Stimulated activated CD8-positive, alpha-beta memory T cell treated with anti-CD3 and anti-CD28 coated beads, Interleukin-4, amount 100 ng/mL, for 4 hours (primary cell): ENCODE measurements around the gene AOAH.
"Not testable (repeated sequence)": the region's sequence is repeated elsewhere in the genome, so short reads cannot be mapped to it uniquely, and the experiment has no call there.

Experiments used
- DNase-seq, 2 donors: peaks; one replicate each; pipeline ENCODE4 v3.0.0-alpha.2; 2020; ENCODE audit warnings: low read depth in 2 of 2, low spot score in 1 of 2

The AOAH gene

GRCh38 chr7:36658335-36659171 lies 65.7 kb downstream of the AOAH start:
- DNase-seq = no peak

GRCh38 chr7:36657036-36657660 lies 67.1 kb downstream of the AOAH start:
- DNase-seq = no peak

- DNase-seq = no peak
Observed at GRCh38 chr7:36654436-36654835, 69.9 kb downstream of the AOAH start.

- no peak for DNase-seq
Observed at GRCh38 chr7:36653663-36654355, 70.5 kb downstream of the AOAH start.

- no peak for DNase-seq
Observed at GRCh38 chr7:36653008-36653662, 71.2 kb downstream of the AOAH start.

GRCh38 chr7:36652431-36652830 lies 71.9 kb downstream of the AOAH start:
- DNase-seq = no peak

- DNase-seq = no peak
Observed at GRCh38 chr7:36651404-36651803, 72.9 kb downstream of the AOAH start.

GRCh38 chr7:36650766-36651312 lies 73.5 kb downstream of the AOAH start:
- no peak for DNase-seq

GRCh38 chr7:36650320-36650719 lies 74.0 kb downstream of the AOAH start:
- DNase-seq = no peak

- DNase-seq = not testable (repeated sequence)
Observed at GRCh38 chr7:36649319-36649718, 75.0 kb downstream of the AOAH start.

GRCh38 chr7:36648441-36648840 lies 75.9 kb downstream of the AOAH start:
- DNase-seq = no peak

- DNase-seq = no peak
Observed at GRCh38 chr7:36644625-36645422, 79.5 kb downstream of the AOAH start.

- DNase-seq = no peak
Observed at GRCh38 chr7:36642414-36642813, 81.9 kb downstream of the AOAH start.

GRCh38 chr7:36642010-36642409 lies 82.3 kb downstream of the AOAH start:
- DNase-seq = no peak

- no peak for DNase-seq
Observed at GRCh38 chr7:36640682-36641081, 83.6 kb downstream of the AOAH start.

- DNase-seq = no peak
Observed at GRCh38 chr7:36639826-36640225, 84.5 kb downstream of the AOAH start.

- no peak for DNase-seq
Observed at GRCh38 chr7:36638586-36639263, 85.6 kb downstream of the AOAH start.

- DNase-seq = no peak
Observed at GRCh38 chr7:36638140-36638539, 86.2 kb downstream of the AOAH start.

- DNase-seq = no peak
Observed at GRCh38 chr7:36637417-36637816, 86.9 kb downstream of the AOAH start.

GRCh38 chr7:36636126-36636525 lies 88.2 kb downstream of the AOAH start:
- no peak for DNase-seq
